Peyer's patch (tissue), 4 donors: Measurements from ENCODE around the gene CLIC1. TPM values are rescaled to one million over a fixed set of nuclear protein-coding genes. Genes with fewer than 3 reads are reported as not detected.

ENCODE experiments used
- DNase-seq, 3 donors: peaks; one replicate each; pipeline ENCODE4 v3.0.0-alpha.2; 2017 to 2019
- H3K27ac ChIP-seq, 4 donors: fragments of 200-600 bp; sonication (generic); one replicate each; pipeline ENCODE4 v1.5.1; 2016 to 2019
- H3K27me3 ChIP-seq, 2 donors: fragments of 200-600 bp; sonication (generic); one replicate each; pipeline ENCODE4 v1.5.1; 2019
- H3K36me3 ChIP-seq, 3 donors: fragments of 200-600 bp; sonication (generic); one replicate each; pipeline ENCODE4 v1.5.1; 2016 to 2019
- H3K4me1 ChIP-seq, 4 donors: fragments of 200-600 bp; sonication (generic); one replicate each; pipeline ENCODE4 v1.5.1; 2016 to 2019
- H3K4me3 ChIP-seq, 4 donors: fragments of 200-600 bp; sonication (generic); 1 replicate in 3 of 4; 2 replicates in 1 of 4; pipeline ENCODE4 v1.5.1; 2016 to 2019; ENCODE audit warnings: mild to moderate bottlenecking in 1 of 4
- H3K9me3 ChIP-seq, 4 donors: fragments of 200-600 bp; sonication (generic); one replicate each; pipeline ENCODE4 v1.5.1; 2016 to 2019; ENCODE audit warnings: mild to moderate bottlenecking in 1 of 4
- CTCF ChIP-seq, 6 experiments: fragments of 450-650 bp in 4 of 6; fragments of 200-600 bp in 2 of 6; sonication (generic) in 1 of 6; IDR thresholded peaks; one replicate each; pipeline ENCODE4 v1.5.1; 2017 to 2019; ENCODE audit warnings: antibody characterized with exemption in 6 of 6, mild to moderate bottlenecking in 3 of 6, moderate library complexity in 1 of 6
- POLR2A ChIP-seq, 2 donors: fragments of 450-650 bp; IDR thresholded peaks; one replicate each; pipeline ENCODE4 v1.5.1; 2017; ENCODE audit warnings: antibody characterized with exemption in 2 of 2, mild to moderate bottlenecking in 2 of 2, moderate library complexity in 2 of 2
- total RNA-seq, 4 donors: library from RNA; depleted of rRNA; stranded (reverse); fragments of >200 nt; gene quantifications; one replicate each; pipeline ENCODE4 v1.1.0, GENCODE V29; 2016

The CLIC1 gene
- total RNA-seq, 4 donors from 2014 or later, result 207 to 307 (median 270) TPM

GRCh38 chr6:31702819-31703716 lies 33.3 kb downstream of the CLIC1 start, which contains the start of gene ABHD16A:
Gene ABHD16A, minus strand, starts transcription at chr6:31703324. Its CDS starts 43 bp downstream, at chr6:31703281.
- TF ChIP-seq POLR2A (IDR thresholded peaks at IDR 0.05) (peak; percentile 94 to 97), CTCF (IDR thresholded peaks at IDR 0.05) (peak in 5 of 6 experiments; percentile 18 to 35 (median 28))

GRCh38 chr6:31702405-31702818 lies 33.9 kb downstream of the CLIC1 start:
- no peaks in the 10 kb centered on the region for H3K9me3 ChIP-seq
- peaks cover 0 to 21% (median 0%) of the 10 kb centered on the region in 3 donors for H3K36me3 ChIP-seq
- peak overlapping the region; percentile 77 to 85 (median 82) for H3K4me3 ChIP-seq
- no peaks in the 10 kb centered on the region for H3K27me3 ChIP-seq
- H3K27ac ChIP-seq, result peak overlapping the region; percentile 95 to 99 (median 97)
- TF ChIP-seq POLR2A (IDR thresholded peaks at IDR 0.05), result no peak
- TF ChIP-seq CTCF (IDR thresholded peaks at IDR 0.05), result no peak
- no peak for DNase-seq
- peaks cover 0 to 26% (median 9%) of the 10 kb centered on the region in 4 donors for H3K4me1 ChIP-seq

More at GRCh38 chr6:31702819-31703716, 33.3 kb downstream of the CLIC1 start, which contains the start of gene ABHD16A:
- Histone ChIP-seq H3K27ac (peak within 1 kb of the TSS; percentile 95 to 99 (median 97)), H3K4me1 (peaks cover 0 to 26% (median 9%) of the 10 kb centered on the region in 4 donors), H3K36me3 (peaks cover 0 to 16% (median 0%) of the 10 kb centered on the region in 3 donors), H3K4me3 (peak within 1 kb of the TSS; percentile 77 to 85 (median 82)), H3K9me3 (no peaks in the 10 kb centered on the region), H3K27me3 (no peaks in the 10 kb centered on the region)
- DNase-seq, result peak; percentile 99 to 100 (median 100)

GRCh38 chr6:31701666-31702404 lies 34.5 kb downstream of the CLIC1 start:
- Histone ChIP-seq H3K36me3 (peaks cover 0 to 26% (median 0%) of the 10 kb centered on the region in 3 donors), H3K27ac (peak overlapping the region; percentile 95 to 99 (median 97)), H3K27me3 (no peaks in the 10 kb centered on the region), H3K4me3 (peak overlapping the region; percentile 77 to 85 (median 82)), H3K9me3 (no peaks in the 10 kb centered on the region), H3K4me1 (peaks cover 0 to 26% (median 9%) of the 10 kb centered on the region in 4 donors)
- DNase-seq, result no peak
- TF ChIP-seq CTCF (IDR thresholded peaks at IDR 0.05) (no peak), POLR2A (IDR thresholded peaks at IDR 0.05) (no peak)

- Histone ChIP-seq H3K4me1 (peaks cover 0 to 26% (median 9%) of the 10 kb centered on the region in 4 donors), H3K4me3 (no peak overlapping the region), H3K9me3 (no peaks in the 10 kb centered on the region), H3K27me3 (no peaks in the 10 kb centered on the region), H3K36me3 (peaks cover 0 to 35% (median 0%) of the 10 kb centered on the region in 3 donors), H3K27ac (no peak overlapping the region)
- no peak for DNase-seq
- TF ChIP-seq CTCF (IDR thresholded peaks at IDR 0.05) (no peak), POLR2A (IDR thresholded peaks at IDR 0.05) (no peak)
Measured at GRCh38 chr6:31700740-31701401, 35.5 kb downstream of the CLIC1 start.

- H3K27me3 ChIP-seq, result no peaks in the 10 kb centered on the region
- no peaks in the 10 kb centered on the region for H3K9me3 ChIP-seq
- H3K4me1 ChIP-seq, result peaks cover 0 to 19% (median 9%) of the 10 kb centered on the region in 4 donors
- H3K4me3 ChIP-seq, result no peak overlapping the region
- H3K27ac ChIP-seq, result no peak overlapping the region
- H3K36me3 ChIP-seq, result peaks cover 0 to 68% (median 0%) of the 10 kb centered on the region in 3 donors
- TF ChIP-seq POLR2A (IDR thresholded peaks at IDR 0.05) (no peak), CTCF (IDR thresholded peaks at IDR 0.05) (no peak)
- DNase-seq, result no peak
Measured at GRCh38 chr6:31697555-31697954, 38.8 kb downstream of the CLIC1 start.
